ENCODE measurements around the gene FHIT.

The FHIT gene

DNA sequence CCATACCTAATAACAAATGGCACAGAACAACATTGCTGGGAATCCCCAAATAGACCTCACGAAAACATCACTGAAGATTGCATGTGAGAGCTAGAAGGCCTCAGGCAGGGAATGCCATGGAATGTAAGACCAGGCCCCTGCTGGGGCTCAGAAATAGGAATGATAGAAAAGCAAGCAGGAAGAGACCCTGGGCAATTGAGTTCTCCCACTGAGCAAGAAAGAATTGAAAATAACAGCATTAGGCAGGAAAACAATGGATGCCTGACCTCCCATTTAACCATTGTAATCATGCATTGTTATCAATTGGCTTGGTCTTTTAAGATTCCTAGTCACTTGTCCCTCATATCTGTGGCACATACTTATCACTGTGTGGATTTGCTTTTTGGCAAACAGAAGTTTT is 581.6 kb downstream of the FHIT start:
- DNase-seq = no peak

- no peak for DNase-seq
Observed at GRCh38 chr3:60660026-60660425, 591.2 kb downstream of the FHIT start.

- DNase-seq = no peak
Observed at GRCh38 chr3:60659098-60659497, 592.2 kb downstream of the FHIT start.

- DNase-seq = no peak
Observed at GRCh38 chr3:60657972-60658371, 593.3 kb downstream of the FHIT start.

- no peak for DNase-seq
Observed at GRCh38 chr3:60652829-60653228, 598.4 kb downstream of the FHIT start.

DNA sequence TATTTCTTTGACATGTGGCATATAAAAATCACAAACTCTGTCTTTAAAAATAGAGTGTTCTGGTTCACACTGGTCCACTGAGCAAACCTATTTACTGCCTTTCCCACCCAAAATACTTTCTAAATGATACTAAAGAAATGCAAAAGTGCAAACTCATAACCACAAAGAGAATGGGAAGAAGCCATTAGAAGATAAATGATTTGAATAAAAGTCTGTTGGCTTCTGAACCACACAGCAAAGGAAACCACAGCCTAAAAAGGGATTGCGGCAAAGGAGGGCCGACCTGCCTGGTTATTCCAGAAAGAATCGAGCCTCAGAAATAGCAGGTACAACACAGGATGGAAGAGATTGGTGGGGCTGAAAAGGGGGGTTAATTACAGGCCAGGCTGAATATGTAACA is 599.5 kb downstream of the FHIT start:
- no peak for DNase-seq

DNA sequence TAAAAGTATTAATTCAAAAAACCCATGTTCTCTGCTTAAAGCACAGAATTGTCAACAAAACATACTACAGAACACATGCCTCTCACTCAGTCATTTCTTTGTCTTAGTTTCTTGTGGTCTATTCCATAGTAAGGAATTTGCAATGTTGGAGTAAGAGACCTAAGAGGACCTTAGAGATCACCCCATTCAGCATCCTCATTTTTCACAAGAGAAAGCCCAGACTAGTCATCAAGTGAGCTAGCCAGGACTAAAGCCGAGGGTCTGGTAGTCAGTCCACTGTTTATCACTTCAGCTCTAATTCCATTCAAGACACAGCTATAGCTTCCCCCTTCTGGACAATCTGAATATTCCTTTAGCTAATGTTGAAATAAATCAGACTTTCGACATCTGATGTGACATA is 601.1 kb downstream of the FHIT start:
- no peak for DNase-seq

GRCh38 chr3:60645801-60646200 is 605.5 kb downstream of the FHIT start:
- DNase-seq = no peak

DNA sequence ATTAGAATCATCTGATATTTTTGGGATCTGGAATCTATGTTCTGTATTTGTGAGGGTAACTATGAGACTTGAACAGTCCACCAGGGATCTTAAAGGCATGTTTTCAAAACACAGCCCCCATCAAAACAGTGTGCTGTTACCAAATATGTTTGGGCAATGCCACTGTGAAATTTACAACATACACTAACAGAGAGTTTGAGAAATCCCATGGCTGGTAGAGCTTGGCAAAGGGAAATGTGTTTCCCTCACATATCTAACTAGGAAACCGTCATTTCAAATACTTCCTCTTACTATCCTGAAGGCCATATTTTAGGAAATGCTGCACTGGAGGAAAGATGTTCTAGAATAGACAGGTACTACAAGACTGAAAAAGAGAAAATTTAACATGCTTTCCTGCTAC is 607.4 kb downstream of the FHIT start:
- DNase-seq = no peak

- DNase-seq = no peak
Observed at GRCh38 chr3:60641354-60641753, 609.9 kb downstream of the FHIT start.

GRCh38 chr3:60636846-60637245 is 614.4 kb downstream of the FHIT start:
- no peak for DNase-seq

GRCh38 chr3:60633644-60634043 is 617.6 kb downstream of the FHIT start:
- DNase-seq = no peak

DNA sequence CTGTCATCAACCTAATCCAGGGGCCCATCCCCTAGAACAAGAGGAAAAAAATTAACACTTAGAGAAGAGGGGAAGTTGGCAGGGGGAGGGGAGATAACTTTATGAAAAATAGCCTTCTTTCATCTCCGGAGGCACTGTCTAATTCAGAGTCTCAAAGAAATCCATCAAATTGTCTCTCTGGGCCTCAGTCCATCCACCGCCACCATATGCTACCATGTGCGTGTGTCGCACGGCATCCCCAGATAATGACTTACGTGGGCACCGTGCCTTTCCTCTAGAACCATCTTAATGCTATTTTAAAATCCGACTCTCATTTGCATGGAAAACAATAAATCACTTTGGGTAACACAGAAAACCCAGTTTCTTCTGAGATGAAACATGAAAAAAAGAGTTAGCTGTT is 619.7 kb downstream of the FHIT start:
- DNase-seq = no peak

GRCh38 chr3:60630953-60631352 is 620.3 kb downstream of the FHIT start:
- no peak for DNase-seq

- no peak for DNase-seq
Observed at GRCh38 chr3:60629816-60630215, 621.4 kb downstream of the FHIT start.

DNA sequence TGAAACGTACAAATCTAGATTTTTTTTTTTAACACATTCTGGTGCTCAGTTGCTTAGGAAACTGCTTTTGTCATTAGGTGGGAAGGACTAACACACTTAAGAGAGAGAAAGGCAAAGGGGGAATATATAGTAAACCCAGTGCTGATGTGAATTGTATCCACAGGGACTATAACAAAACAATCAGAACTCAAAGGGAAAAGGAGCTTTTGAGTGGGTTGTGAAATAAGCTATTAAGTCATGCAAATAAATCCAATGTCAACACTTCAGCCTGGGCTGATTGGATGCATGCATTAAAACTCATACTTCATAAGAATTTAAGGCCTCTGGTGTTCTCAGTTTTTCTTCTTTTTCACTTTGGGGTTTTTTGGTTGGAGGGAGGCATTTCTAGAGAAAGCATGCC is 628.9 kb downstream of the FHIT start:
- DNase-seq = no peak

DNA sequence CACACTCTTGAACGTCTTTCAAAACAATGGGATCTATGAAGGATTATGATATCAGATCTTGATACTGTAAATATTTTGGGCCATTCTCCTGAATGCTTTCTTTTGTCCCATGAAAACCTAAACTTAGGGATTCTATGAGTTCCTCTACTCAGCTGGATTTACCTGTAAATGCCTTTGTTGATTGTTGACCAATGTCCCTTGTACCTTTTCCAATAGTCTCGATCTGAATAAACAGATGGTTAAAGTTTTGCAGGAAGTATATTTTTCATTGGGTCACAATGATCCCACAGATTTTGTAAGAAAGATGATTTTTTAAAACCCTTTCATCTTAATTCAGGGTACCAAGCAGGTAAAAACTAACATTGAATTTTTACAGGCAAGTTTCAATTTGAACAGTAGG is 634.1 kb downstream of the FHIT start:
- DNase-seq = no peak

DNA sequence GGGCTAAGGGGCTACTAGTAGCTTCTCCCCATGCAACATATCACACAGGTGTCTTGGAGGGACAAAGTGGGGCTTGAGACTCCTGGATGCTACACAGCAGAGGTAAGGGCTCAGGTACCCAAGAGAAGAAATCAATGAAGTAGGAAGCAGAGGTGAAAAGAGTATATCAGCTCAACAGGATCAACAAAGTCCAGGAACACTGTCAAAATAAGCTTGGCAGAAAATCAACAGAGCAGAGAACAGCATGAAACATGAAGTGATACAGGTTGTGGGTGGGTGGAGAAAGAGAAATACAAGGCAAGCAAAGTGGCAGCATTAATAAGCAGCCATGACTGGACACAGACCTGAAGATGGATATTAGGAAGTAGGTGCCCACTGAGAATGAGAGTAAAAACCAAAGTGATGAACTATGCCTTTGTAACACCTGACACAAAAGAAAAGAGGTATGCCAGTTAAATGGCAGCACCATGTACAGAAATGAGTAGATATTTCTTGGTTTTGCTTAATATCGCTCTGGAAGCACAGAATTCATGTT is 637.4 kb downstream of the FHIT start:
- no peak for DNase-seq

- no peak for DNase-seq
Observed at GRCh38 chr3:60610441-60611112, 640.7 kb downstream of the FHIT start.

- DNase-seq = no peak
Observed at GRCh38 chr3:60609446-60609845, 641.8 kb downstream of the FHIT start.

GRCh38 chr3:60603860-60604259 is 647.4 kb downstream of the FHIT start:
- DNase-seq = no peak

GRCh38 chr3:60600848-60601247 is 650.4 kb downstream of the FHIT start:
- DNase-seq = no peak

GRCh38 chr3:60599586-60599985 is 651.7 kb downstream of the FHIT start:
- DNase-seq = no peak

DNA sequence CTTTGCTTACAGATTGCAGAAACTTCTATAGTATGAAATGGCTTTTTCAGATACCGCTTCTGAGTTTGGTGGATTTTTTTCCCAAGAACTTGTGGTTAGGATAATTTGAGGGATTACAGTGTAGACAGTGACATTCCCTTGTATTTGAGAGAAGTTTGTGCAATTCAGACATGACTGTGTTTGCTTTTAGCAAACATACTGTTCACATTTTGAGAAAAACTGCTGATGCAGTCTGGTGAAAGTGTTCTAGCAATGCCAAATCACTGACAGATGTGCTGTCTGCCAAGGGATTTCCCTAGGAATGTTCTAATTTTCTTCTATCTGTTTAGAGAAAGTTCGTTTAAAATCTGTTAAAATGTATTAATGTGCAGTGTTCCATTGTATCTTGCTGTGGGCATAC is 652.6 kb downstream of the FHIT start:
- no peak for DNase-seq

- DNase-seq = no peak
Observed at GRCh38 chr3:60594025-60594424, 657.2 kb downstream of the FHIT start.

Data from EL (cell line).